ENCODE measurements around the gene CAPN11. TPM values are rescaled to one million over a fixed set of nuclear protein-coding genes. Genes with fewer than 3 reads are reported as not detected.

CAPN11 gene
- total and polyA plus RNA-seq, 9 of the 15 experiments (the other 6 are each of a cell fraction or from before 2014, with no cell fraction given) = 0.03 to 0.61 (median 0.17) TPM; not detected in 1

- TF ChIP-seq ZNF655 (CRISPR knock-in tag; IDR thresholded peaks at IDR 0.05) = no peak
- peak; percentile 94 for TF ChIP-seq MAFG (tag; conservative IDR thresholded peaks at IDR 0.05)
- TF ChIP-seq ZZZ3 (IDR thresholded peaks at IDR 0.05) = no peak
- TF ChIP-seq MXI1 (IDR thresholded peaks at IDR 0.05; ENCODE audit: low read depth, low read length) = no peak
- no peak for TF ChIP-seq MIER1 (IDR thresholded peaks at IDR 0.05; ENCODE audit: low read depth)
- TF ChIP-seq ZNF449 (CRISPR knock-in tag; IDR thresholded peaks at IDR 0.05) = no peak
- no peak for TF ChIP-seq PML (IDR thresholded peaks at IDR 0.05; ENCODE audit: low read length)
- TF ChIP-seq JUND (IDR thresholded peaks at IDR 0.05; ENCODE audit: borderline replicate concordance, low read depth, low read length) = peak; percentile 5; the same call in 1 of the 2 replicates
- no peak; the same call in 1 of the 3 replicates for TF ChIP-seq JUND (tag; IDR thresholded peaks at IDR 0.05; ENCODE audit: borderline replicate concordance, low read depth, low read length)
- TF ChIP-seq SIX5 (IDR thresholded peaks at IDR 0.05; ENCODE audit: borderline replicate concordance in 1 of 2, insufficient read depth in 1 of 2, low read depth in 1 of 2, low read length in 2 of 2) = no peak
- TF ChIP-seq ZNF584 (CRISPR knock-in tag; IDR thresholded peaks at IDR 0.05; ENCODE audit: low read depth) = no peak
- no peak for TF ChIP-seq ZEB2 (IDR thresholded peaks at IDR 0.05)
- no peak for TF ChIP-seq ZBTB8A (IDR thresholded peaks at IDR 0.05; ENCODE audit: partially characterized antibody)
- no peak for TF ChIP-seq ZBTB1 (CRISPR knock-in tag; IDR thresholded peaks at IDR 0.05; ENCODE audit: borderline replicate concordance, low read depth)
- no peak for TF ChIP-seq ZNF57 (CRISPR knock-in tag; IDR thresholded peaks at IDR 0.05)
- TF ChIP-seq ADNP (tag; IDR thresholded peaks at IDR 0.05) = no peak
- no peak for TF ChIP-seq TEAD4 (IDR thresholded peaks at IDR 0.05; ENCODE audit: low read length)
- no peak for TF ChIP-seq TEAD4 (CRISPR knock-in tag; IDR thresholded peaks at IDR 0.05; ENCODE audit: borderline replicate concordance)
- TF ChIP-seq ZBTB49 (CRISPR knock-in tag; IDR thresholded peaks at IDR 0.05; ENCODE audit: borderline replicate concordance) = no peak
- no peak for TF ChIP-seq HLTF (IDR thresholded peaks at IDR 0.05)
- TF ChIP-seq DMBX1 (CRISPR knock-in tag; IDR thresholded peaks at IDR 0.05; ENCODE audit: borderline replicate concordance) = no peak
- no peak for TF ChIP-seq NR2C2 (CRISPR knock-in tag; IDR thresholded peaks at IDR 0.05)
- TF ChIP-seq NR2C2 (tag; IDR thresholded peaks at IDR 0.05) = peak; percentile 22; the same call in 1 of the 2 replicates
- no peak for TF ChIP-seq PHF20 (IDR thresholded peaks at IDR 0.05; ENCODE audit: partially characterized antibody)
- no peak for TF ChIP-seq SMC3 (conservative IDR thresholded peaks at IDR 0.05; ENCODE audit: insufficient read depth, low read depth, low read length)
- no peak for TF ChIP-seq ZNF830 (CRISPR knock-in tag; IDR thresholded peaks at IDR 0.05)
Measured at GRCh38 chr6:44201638-44202303, 43.2 kb downstream of the CAPN11 start (continued).

All from K562 (cell line).